ENCODE measurements around the gene TTBK1.

The TTBK1 gene

DNA sequence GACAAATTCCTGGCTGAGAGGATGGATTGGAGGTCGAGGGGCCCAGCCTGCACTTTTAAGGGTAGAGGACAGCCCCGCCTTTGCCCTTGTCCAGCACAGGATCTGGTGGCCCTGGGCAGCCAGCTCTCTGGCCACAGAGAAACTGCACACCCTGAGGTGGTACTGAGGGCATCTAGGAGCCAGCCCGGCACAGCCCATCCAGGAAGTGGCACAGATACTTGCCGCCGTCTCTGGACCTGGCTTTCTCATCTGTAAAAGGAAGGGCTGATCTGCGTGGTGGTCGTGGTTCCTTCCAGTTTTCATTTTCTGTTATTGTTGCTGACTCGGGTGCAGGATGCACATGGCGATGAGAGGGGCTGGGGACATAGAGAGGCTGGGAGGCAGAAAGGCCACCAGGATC, 38.8 kb downstream of the TTBK1 start:
- TF ChIP-seq TAF1 (IDR thresholded peaks at IDR 0.05; ENCODE audit: low read depth, low read length) (no peak), POLR2A (IDR thresholded peaks at IDR 0.05; ENCODE audit: low read depth, low read length) (no peak), POLR2AphosphoS5 (IDR thresholded peaks at IDR 0.05; ENCODE audit: low read depth, low read length) (no peak), POU2F2 (IDR thresholded peaks at IDR 0.05; ENCODE audit: low read depth, low read length) (no peak), SPI1 (IDR thresholded peaks at IDR 0.05; ENCODE audit: low read depth, low read length) (no peak), PAX5 (IDR thresholded peaks at IDR 0.05; ENCODE audit: insufficient read depth, low read length, severe bottlenecking) (no peak)
- DNase-seq (ENCODE audit: insufficient read length, low spot score) (no peak), FAIRE-seq (no peak)

DNA sequence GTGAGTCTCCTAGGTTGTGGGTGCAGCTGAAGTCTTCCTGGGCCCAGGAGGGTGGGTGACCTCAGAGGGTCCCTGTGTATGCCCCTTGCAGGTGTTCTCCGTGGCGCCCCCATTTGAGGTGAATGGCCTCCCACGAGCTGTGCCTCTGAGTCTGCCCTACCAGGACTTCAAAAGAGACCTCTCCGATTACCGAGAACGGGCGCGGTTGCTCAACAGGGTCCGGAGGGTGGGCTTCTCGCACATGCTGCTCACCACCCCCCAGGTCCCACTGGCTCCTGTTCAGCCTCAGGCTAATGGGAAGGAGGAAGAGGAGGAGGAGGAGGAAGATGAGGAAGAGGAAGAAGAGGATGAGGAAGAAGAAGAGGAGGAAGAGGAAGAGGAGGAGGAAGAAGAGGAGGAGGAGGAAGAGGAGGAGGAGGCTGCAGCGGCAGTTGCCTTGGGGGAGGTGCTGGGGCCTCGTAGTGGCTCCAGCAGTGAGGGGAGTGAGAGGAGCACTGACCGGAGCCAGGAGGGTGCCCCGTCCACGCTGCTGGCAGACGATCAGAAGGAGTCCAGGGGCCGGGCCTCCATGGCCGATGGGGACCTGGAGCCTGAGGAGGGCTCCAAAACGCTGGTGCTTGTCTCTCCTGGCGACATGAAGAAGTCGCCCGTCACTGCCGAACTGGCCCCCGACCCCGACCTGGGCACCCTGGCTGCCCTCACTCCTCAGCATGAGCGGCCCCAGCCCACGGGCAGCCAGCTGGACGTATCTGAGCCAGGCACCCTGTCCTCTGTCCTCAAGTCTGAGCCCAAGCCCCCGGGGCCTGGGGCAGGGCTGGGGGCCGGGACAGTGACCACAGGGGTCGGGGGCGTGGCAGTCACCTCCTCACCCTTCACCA, 39.6 kb downstream of the TTBK1 start:
- TF ChIP-seq TAF1 (IDR thresholded peaks at IDR 0.05; ENCODE audit: low read depth, low read length) (no peak), SPI1 (IDR thresholded peaks at IDR 0.05; ENCODE audit: low read depth, low read length) (no peak), POU2F2 (IDR thresholded peaks at IDR 0.05; ENCODE audit: low read depth, low read length) (no peak), POLR2AphosphoS5 (IDR thresholded peaks at IDR 0.05; ENCODE audit: low read depth, low read length) (no peak), PAX5 (IDR thresholded peaks at IDR 0.05; ENCODE audit: insufficient read depth, low read length, severe bottlenecking) (no peak), POLR2A (IDR thresholded peaks at IDR 0.05; ENCODE audit: low read depth, low read length) (no peak)
- DNase-seq (ENCODE audit: insufficient read length, low spot score) = no peak
- FAIRE-seq = no peak

DNA sequence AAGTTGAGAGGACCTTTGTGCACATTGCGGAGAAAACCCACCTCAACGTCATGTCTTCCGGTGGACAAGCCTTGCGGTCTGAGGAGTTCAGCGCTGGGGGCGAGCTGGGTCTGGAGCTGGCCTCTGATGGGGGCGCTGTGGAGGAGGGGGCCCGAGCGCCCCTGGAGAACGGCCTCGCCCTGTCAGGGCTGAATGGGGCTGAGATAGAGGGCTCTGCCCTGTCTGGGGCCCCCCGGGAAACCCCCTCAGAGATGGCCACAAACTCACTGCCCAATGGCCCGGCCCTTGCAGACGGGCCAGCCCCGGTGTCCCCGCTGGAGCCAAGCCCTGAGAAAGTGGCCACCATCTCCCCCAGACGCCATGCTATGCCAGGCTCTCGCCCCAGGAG, 40.2 kb downstream of the TTBK1 start:
- DNase-seq (ENCODE audit: insufficient read length, low spot score) (no peak), FAIRE-seq (no peak)
- TF ChIP-seq POLR2A (IDR thresholded peaks at IDR 0.05; ENCODE audit: low read depth, low read length) (no peak), SPI1 (IDR thresholded peaks at IDR 0.05; ENCODE audit: low read depth, low read length) (no peak), POU2F2 (IDR thresholded peaks at IDR 0.05; ENCODE audit: low read depth, low read length) (no peak), TAF1 (IDR thresholded peaks at IDR 0.05; ENCODE audit: low read depth, low read length) (no peak), POLR2AphosphoS5 (IDR thresholded peaks at IDR 0.05; ENCODE audit: low read depth, low read length) (no peak), PAX5 (IDR thresholded peaks at IDR 0.05; ENCODE audit: insufficient read depth, low read length, severe bottlenecking) (no peak)

DNA sequence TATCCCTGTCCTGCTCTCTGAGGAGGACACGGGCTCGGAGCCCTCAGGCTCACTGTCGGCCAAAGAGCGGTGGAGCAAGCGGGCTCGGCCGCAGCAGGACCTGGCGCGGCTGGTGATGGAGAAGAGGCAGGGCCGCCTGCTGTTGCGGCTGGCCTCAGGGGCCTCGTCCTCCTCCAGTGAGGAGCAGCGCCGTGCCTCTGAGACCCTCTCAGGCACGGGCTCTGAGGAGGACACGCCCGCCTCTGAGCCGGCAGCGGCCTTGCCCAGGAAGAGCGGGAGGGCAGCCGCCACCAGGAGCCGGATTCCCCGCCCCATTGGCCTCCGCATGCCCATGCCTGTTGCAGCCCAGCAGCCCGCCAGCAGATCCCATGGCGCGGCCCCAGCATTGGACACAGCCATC, 40.6 kb downstream of the TTBK1 start:
- TF ChIP-seq POLR2AphosphoS5 (IDR thresholded peaks at IDR 0.05; ENCODE audit: low read depth, low read length) (no peak), TAF1 (IDR thresholded peaks at IDR 0.05; ENCODE audit: low read depth, low read length) (no peak), SPI1 (IDR thresholded peaks at IDR 0.05; ENCODE audit: low read depth, low read length) (no peak), POU2F2 (IDR thresholded peaks at IDR 0.05; ENCODE audit: low read depth, low read length) (no peak), PAX5 (IDR thresholded peaks at IDR 0.05; ENCODE audit: insufficient read depth, low read length, severe bottlenecking) (no peak), POLR2A (IDR thresholded peaks at IDR 0.05; ENCODE audit: low read depth, low read length) (no peak)
- no peak for FAIRE-seq
- DNase-seq (ENCODE audit: insufficient read length, low spot score) = no peak

DNA sequence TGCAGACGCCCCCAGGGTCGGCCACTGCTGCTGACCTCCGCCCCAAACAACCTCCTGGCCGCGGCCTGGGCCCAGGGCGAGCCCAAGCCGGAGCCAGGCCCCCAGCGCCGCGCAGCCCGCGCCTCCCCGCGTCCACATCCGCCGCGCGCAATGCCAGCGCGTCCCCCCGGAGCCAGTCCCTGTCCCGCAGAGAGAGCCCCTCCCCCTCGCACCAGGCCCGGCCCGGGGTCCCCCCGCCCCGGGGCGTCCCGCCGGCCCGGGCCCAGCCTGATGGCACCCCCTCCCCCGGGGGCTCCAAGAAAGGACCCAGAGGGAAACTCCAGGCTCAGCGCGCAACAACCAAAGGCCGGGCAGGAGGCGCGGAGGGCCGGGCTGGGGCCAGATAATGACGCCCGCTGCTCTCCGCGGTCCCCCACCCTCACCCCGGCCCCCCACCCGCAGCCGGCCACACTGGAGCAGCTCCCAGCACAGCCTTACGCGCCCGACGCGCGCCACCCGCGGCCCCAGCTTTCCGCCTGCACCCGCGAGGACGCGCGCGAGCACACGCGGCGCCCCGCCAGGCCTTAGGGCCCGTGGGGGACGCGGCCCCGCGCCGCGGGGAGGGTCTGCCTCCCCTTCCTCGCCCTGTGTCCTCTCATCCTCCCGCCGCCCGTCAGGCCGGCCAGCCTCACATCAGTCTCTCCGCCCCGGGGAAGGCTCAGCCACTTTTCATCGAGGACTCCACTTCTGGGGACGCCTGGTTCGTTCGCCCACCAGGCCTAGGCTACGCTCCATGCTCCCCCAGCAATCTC, 41.9 kb downstream of the TTBK1 start:
- FAIRE-seq (no peak), DNase-seq (ENCODE audit: insufficient read length, low spot score) (no peak)
- no peak for TF ChIP-seq TAF1 (IDR thresholded peaks at IDR 0.05; ENCODE audit: low read depth, low read length)

DNA sequence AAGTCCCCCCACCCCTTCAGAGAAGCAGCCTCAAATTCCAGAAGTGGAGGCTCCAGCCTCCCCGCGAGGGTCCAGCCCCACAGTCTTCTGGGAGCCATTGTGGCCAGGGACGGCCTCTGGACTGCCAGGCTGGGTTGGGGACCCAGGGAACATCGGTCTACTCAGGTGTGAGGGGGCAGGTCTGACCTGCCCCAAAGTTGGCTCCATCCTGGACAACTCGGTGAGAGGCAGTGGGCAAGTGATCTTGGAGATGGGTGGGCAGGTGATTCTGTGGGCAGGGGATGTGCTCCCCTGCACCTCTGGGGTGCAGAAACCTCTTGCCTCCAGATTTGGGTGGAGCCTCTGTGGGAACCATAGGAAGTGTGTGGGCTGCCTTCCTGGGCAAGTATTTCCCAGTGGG, 42.6 kb downstream of the TTBK1 start:
- FAIRE-seq (no peak), DNase-seq (ENCODE audit: insufficient read length, low spot score) (no peak)
- TF ChIP-seq PAX5 (IDR thresholded peaks at IDR 0.05; ENCODE audit: insufficient read depth, low read length, severe bottlenecking) = no peak
- no peak for TF ChIP-seq SPI1 (IDR thresholded peaks at IDR 0.05; ENCODE audit: low read depth, low read length)
- no peak for TF ChIP-seq TAF1 (IDR thresholded peaks at IDR 0.05; ENCODE audit: low read depth, low read length)
- no peak for TF ChIP-seq POLR2AphosphoS5 (IDR thresholded peaks at IDR 0.05; ENCODE audit: low read depth, low read length)
- no peak for TF ChIP-seq POU2F2 (IDR thresholded peaks at IDR 0.05; ENCODE audit: low read depth, low read length)
- no peak for TF ChIP-seq POLR2A (IDR thresholded peaks at IDR 0.05; ENCODE audit: low read depth, low read length)

DNA sequence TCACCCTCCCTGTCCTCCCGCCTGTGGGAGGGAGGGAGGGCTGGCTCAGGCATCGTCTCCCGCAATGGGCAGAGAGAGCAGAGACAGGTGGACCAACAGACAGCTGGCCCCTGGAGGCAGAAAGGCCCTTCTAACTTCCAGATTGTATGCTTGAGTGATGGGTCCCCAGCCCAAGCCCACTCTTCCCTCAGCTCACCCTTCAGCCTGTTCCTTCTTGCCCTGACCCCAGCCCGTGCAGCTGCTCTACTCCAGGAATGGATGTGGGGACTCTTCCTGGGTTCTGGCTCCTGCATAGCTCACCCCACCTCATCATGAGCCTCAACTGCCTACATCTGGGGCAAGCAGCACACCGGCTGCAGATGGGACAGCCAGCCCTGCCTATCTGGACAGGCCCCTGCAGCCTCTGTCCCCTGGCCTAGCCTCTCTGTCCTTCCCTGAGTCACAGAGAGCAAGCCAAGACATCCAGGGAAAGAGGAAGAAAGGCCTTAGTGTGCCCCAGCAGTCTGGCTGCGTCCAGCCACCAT, 43.2 kb downstream of the TTBK1 start:
- FAIRE-seq = no peak
- TF ChIP-seq POLR2A (IDR thresholded peaks at IDR 0.05; ENCODE audit: low read depth, low read length) (no peak), SPI1 (IDR thresholded peaks at IDR 0.05; ENCODE audit: low read depth, low read length) (no peak), POU2F2 (IDR thresholded peaks at IDR 0.05; ENCODE audit: low read depth, low read length) (no peak), PAX5 (IDR thresholded peaks at IDR 0.05; ENCODE audit: insufficient read depth, low read length, severe bottlenecking) (no peak), TAF1 (IDR thresholded peaks at IDR 0.05; ENCODE audit: low read depth, low read length) (no peak), POLR2AphosphoS5 (IDR thresholded peaks at IDR 0.05; ENCODE audit: low read depth, low read length) (no peak)
- no peak for DNase-seq (ENCODE audit: insufficient read length, low spot score)

DNA sequence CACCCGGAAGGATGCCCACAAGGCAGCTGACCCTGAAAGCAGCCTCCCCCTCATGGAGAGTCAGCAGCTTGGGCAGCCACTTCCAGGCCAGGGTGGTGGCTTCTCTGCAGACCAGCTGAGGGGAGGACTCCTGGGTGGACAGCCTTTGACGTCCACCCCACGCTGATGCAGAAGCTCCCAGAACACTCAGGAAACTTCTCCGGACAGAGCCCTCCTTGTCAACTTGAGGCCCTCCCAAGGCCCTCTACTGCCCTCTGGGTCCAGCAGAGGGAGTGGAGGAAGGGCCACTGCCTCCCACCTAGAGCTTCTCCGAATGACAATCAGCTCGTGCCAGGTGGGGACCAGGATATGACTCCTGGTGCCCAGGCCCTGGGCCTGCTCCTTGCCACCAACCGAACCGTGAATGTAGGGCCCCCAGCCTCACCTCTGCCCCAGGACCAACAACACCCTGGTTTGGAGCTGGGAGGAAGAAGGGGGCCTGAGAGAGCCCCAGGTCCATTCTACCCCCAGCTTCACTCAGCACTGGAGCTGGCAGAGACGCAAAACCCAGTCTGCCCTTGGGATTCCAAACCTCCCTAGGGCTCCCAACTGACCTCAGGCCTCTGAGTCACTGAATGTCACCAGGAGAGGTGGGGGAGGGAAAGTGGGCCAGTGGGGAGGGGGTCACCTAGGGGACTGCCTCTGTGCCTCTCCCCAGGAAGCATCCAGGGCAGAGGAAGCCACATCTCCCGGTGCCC, 43.9 kb downstream of the TTBK1 start:
- TF ChIP-seq PAX5 (IDR thresholded peaks at IDR 0.05; ENCODE audit: insufficient read depth, low read length, severe bottlenecking) (no peak), SPI1 (IDR thresholded peaks at IDR 0.05; ENCODE audit: low read depth, low read length) (no peak), POLR2AphosphoS5 (IDR thresholded peaks at IDR 0.05; ENCODE audit: low read depth, low read length) (no peak), TAF1 (IDR thresholded peaks at IDR 0.05; ENCODE audit: low read depth, low read length) (no peak), POU2F2 (IDR thresholded peaks at IDR 0.05; ENCODE audit: low read depth, low read length) (no peak), POLR2A (IDR thresholded peaks at IDR 0.05; ENCODE audit: low read depth, low read length) (no peak)
- FAIRE-seq = no peak
- DNase-seq (ENCODE audit: insufficient read length, low spot score) = no peak
